Measurements from ENCODE around the gene OR8G5.

- TF ChIP-seq ZNF384 (IDR thresholded peaks at IDR 0.05), result no peak
- TF ChIP-seq HDGF (IDR thresholded peaks at IDR 0.05; ENCODE audit: borderline replicate concordance), result no peak
- TF ChIP-seq FOXM1 (IDR thresholded peaks at IDR 0.05; ENCODE audit: borderline replicate concordance), result no peak
Measured at GRCh38 chr11:124301548-124301947, 45.4 kb downstream of the OR8G5 start.

Measured in HEK293T (cell line).